Ishikawa (cell line): ENCODE data around the gene SLC10A2.

Experiments used
- CEBPB ChIP-seq: IDR thresholded peaks from 2 replicates; pipeline ENCODE4 v1.6.1; 2012
- CREB1 ChIP-seq: IDR thresholded peaks from 2 replicates; pipeline ENCODE4 v1.6.1; 2012; ENCODE audit warnings: low read depth
- EGR1 ChIP-seq: IDR thresholded peaks from 2 replicates; pipeline ENCODE4 v1.6.1; 2012
- EP300 ChIP-seq: IDR thresholded peaks from 2 replicates; pipeline ENCODE4 v1.6.1; 2012; ENCODE audit warnings: borderline replicate concordance
- FOXM1 ChIP-seq: IDR thresholded peaks from 2 replicates; pipeline ENCODE4 v1.6.1; 2012; ENCODE audit warnings: low read depth, borderline replicate concordance
- MAX ChIP-seq: IDR thresholded peaks from 2 replicates; pipeline ENCODE4 v1.6.1; 2012
- NFIC ChIP-seq: IDR thresholded peaks from 2 replicates; pipeline ENCODE4 v1.6.1; 2012
- RAD21 ChIP-seq: IDR thresholded peaks from 2 replicates; pipeline ENCODE4 v1.6.1; 2012; ENCODE audit warnings: low read depth
- REST ChIP-seq: IDR thresholded peaks from 2 replicates; pipeline ENCODE4 v1.6.1; 2012; ENCODE audit warnings: low read depth, mild to moderate bottlenecking
- TAF1 ChIP-seq: IDR thresholded peaks from 2 replicates; pipeline ENCODE4 v1.6.1; 2012; ENCODE audit warnings: low read depth, mild to moderate bottlenecking
- TCF12 ChIP-seq: IDR thresholded peaks from 2 replicates; pipeline ENCODE4 v1.6.1; 2012; ENCODE audit warnings: low read depth
- TEAD4 ChIP-seq: IDR thresholded peaks from 2 replicates; pipeline ENCODE4 v1.6.1; 2012
- YY1 ChIP-seq: IDR thresholded peaks from 2 replicates; pipeline ENCODE4 v1.6.1; 2012; ENCODE audit warnings: low read depth
- ZBTB7A ChIP-seq: IDR thresholded peaks from 2 replicates; pipeline ENCODE4 v1.6.1; 2012; ENCODE audit warnings: low read depth
- TF ChIP-seq, protein P1 (sequence below): IDR thresholded peaks from 2 replicates; pipeline ENCODE4 v1.6.1; 2012

SLC10A2 gene

DNA sequence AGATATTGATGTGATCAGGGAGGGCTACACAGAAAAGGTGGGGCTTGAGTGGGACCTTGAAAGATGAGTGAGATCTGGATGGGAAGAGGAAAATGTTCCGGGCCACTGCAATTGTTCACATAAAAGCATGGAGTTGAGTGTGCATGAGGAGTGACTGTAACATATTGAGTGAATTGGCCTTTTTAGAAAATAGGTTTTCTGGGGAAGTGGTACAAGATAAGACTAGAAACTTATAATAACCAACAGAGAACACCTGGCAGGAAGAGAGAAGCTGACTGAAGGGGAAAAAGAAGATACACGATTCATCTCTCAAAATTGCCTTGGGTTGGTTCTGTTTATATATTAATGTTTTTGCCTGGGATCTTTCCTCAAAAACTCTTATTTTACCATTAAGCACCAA, 32.2 kb downstream of the SLC10A2 start:
- TF ChIP-seq CEBPB = no peak
- TF ChIP-seq EGR1 = no peak

- TF ChIP-seq TEAD4 (no peak), CEBPB (no peak), NFIC (no peak), MAX (no peak), EGR1 (no peak), YY1 (no peak), ZBTB7A (no peak), TCF12 (no peak), TAF1 (no peak), CREB1 (no peak), FOXM1 (no peak), EP300 (no peak)
- TF ChIP-seq, protein P1, sequence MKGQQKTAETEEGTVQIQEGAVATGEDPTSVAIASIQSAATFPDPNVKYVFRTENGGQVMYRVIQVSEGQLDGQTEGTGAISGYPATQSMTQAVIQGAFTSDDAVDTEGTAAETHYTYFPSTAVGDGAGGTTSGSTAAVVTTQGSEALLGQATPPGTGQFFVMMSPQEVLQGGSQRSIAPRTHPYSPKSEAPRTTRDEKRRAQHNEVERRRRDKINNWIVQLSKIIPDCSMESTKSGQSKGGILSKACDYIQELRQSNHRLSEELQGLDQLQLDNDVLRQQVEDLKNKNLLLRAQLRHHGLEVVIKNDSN = no peak
Measured at GRCh38 chr13:103031332-103031873, 34.8 kb downstream of the SLC10A2 start.

GRCh38 chr13:103030776-103031175, 35.4 kb downstream of the SLC10A2 start:
- TF ChIP-seq TAF1 = no peak
- TF ChIP-seq MAX = no peak
- no peak for TF ChIP-seq EP300
- TF ChIP-seq CREB1 = no peak
- TF ChIP-seq TCF12 = no peak

- no peak for TF ChIP-seq YY1
- no peak for TF ChIP-seq CEBPB
- no peak for TF ChIP-seq TEAD4
Measured at GRCh38 chr13:103029798-103030197, 36.4 kb downstream of the SLC10A2 start.

DNA sequence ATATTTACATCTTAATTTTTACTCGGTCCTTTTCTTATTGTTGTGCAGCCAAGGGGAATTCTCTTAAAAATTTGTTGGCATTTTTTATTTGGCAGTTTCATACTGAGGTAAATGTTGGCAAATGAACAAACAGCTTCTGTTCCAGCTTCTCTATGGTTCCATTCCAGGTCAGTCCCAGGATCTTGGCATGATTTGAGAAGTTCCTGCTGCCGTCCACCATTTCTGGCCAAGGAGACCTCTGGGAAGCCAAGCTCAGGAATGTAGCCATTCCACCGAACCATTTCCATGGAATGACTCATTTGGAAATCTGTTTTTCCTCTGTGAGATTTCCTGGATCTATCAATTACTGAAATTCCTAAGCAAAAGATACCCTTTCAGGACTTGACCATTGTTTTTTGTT, 43.9 kb downstream of the SLC10A2 start:
- TF ChIP-seq ZBTB7A = no peak
- no peak for TF ChIP-seq TEAD4
- no peak for TF ChIP-seq FOXM1
- TF ChIP-seq CEBPB = no peak
- TF ChIP-seq EGR1 = no peak
- no peak for TF ChIP-seq TCF12
- TF ChIP-seq EP300 = no peak
- TF ChIP-seq NFIC = no peak

DNA sequence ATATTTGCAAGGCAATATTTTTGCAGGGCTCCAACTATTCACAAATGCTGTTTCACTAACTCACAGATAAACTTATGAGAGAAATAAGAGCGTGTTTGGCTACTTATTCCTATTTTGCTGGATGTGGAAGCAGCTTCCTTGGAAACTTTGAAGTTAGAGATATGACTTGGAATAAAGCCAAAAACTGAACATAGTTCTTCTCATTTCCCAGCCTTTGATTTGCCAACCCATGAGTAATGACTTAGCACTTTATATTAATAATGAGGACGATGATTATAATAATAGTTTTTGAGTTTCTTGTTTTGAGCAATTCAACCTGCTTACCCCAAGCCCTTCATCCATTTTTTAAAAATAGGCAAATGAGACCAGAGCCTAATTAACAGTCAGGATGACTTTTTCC, 47.7 kb downstream of the SLC10A2 start:
- TF ChIP-seq REST (no peak), MAX (no peak), FOXM1 (no peak), CEBPB (no peak), YY1 (no peak)

- no peak for TF ChIP-seq CREB1
- no peak for TF ChIP-seq ZBTB7A
- TF ChIP-seq RAD21 = no peak
- no peak for TF ChIP-seq NFIC
- TF ChIP-seq YY1 = no peak
- TF ChIP-seq MAX = no peak
- TF ChIP-seq TCF12 = no peak
- no peak for TF ChIP-seq CEBPB
- no peak for TF ChIP-seq EGR1
- TF ChIP-seq FOXM1 = no peak
- TF ChIP-seq, protein P1 = no peak
- TF ChIP-seq REST = no peak
- TF ChIP-seq TAF1 = no peak
- TF ChIP-seq EP300 = no peak
- TF ChIP-seq TEAD4 = no peak
Measured at GRCh38 chr13:103012646-103013045, 53.6 kb downstream of the SLC10A2 start.
